Spleen (tissue), 11 donors: ENCODE results near the gene SPTBN1. TPM values are rescaled to one million over a fixed set of nuclear protein-coding genes. Genes with fewer than 3 reads are reported as not detected.

ENCODE experiments used
- DNase-seq: peaks from one replicate; pipeline ENCODE4 v3.0.0-alpha.2; 2020
- H3K27ac ChIP-seq, 8 donors: fragments of 200-600 bp; sonication (generic) in 7 of 8; 1 replicate in 4 of 8; 2 replicates in 4 of 8; pipeline versions ENCODE4 v1.5.0 to v1.8.0; 2016 to 2021; ENCODE audit warnings: inconsistent platforms in 4 of 8, mild to moderate bottlenecking in 4 of 8, moderate library complexity in 1 of 8
- H3K27me3 ChIP-seq, 7 donors: fragments of 200-600 bp; sonication (generic) in 6 of 7; replicated peaks in 1 of 7; 1 replicate in 4 of 7; 2 replicates in 3 of 7; pipeline versions ENCODE4 v1.5.0 to v1.8.0; 2016 to 2021; ENCODE audit warnings: inconsistent platforms in 3 of 7, mild to moderate bottlenecking in 1 of 7
- H3K36me3 ChIP-seq, 6 donors: fragments of 200-600 bp; sonication (generic) in 5 of 6; 1 replicate in 4 of 6; 2 replicates in 2 of 6; pipeline versions ENCODE4 v1.5.0 to v1.8.0; 2016 to 2021; ENCODE audit warnings: inconsistent platforms in 2 of 6
- H3K4me1 ChIP-seq, 6 donors: fragments of 200-600 bp; sonication (generic) in 5 of 6; 1 replicate in 3 of 6; 2 replicates in 3 of 6; pipeline versions ENCODE4 v1.5.0 to v1.8.0; 2016 to 2021; ENCODE audit warnings: inconsistent platforms in 3 of 6
- H3K4me3 ChIP-seq, 8 donors: fragments of 200-600 bp; sonication (generic) in 7 of 8; 1 replicate in 4 of 8; 2 replicates in 4 of 8; pipeline versions ENCODE4 v1.5.0 to v1.8.0; 2016 to 2021; ENCODE audit warnings: inconsistent platforms in 4 of 8, mild to moderate bottlenecking in 4 of 8, moderate library complexity in 2 of 8
- H3K9me3 ChIP-seq, 8 donors: fragments of 200-600 bp; sonication (generic) in 7 of 8; 1 replicate in 4 of 8; 2 replicates in 4 of 8; pipeline versions ENCODE4 v1.5.0 to v1.8.0; 2016 to 2021; ENCODE audit warnings: inconsistent platforms in 4 of 8
- POLR2A ChIP-seq, 3 donors: fragments of 450-650 bp; IDR thresholded peaks; one replicate each; pipeline ENCODE4 v1.5.1; 2017; ENCODE audit warnings: antibody characterized with exemption in 3 of 3, mild to moderate bottlenecking in 1 of 3
- POLR2AphosphoS5 ChIP-seq, 3 donors: sonication (generic); formaldehyde crosslinking; IDR thresholded peaks; one replicate each; pipeline ENCODE4 v1.5.1; 2017; ENCODE audit warnings: antibody characterized with exemption in 3 of 3
- WGBS, 5 donors: extraction: QIAGEN DNeasy Blood & Tissue Kit in 3 of 5; methylation state at CpG; one replicate each; pipeline versions ENCODE4 v1.1.5 to v1.1.7; 2013 to 2018; 5-methylcytosine and 5-hydroxymethylcytosine counted together
- intact Hi-C: fragments of 100-400 bp; cut with DNase I; formaldehyde crosslinking; loops from one replicate; pipeline ENCODE4 v1.15.0; 2023; ENCODE audit warnings: low total_unique reads
- polyA plus RNA-seq, 3 donors: library from polyadenylated mRNA; stranded (reverse); fragments of 200-250 nt; gene quantifications; one replicate each; pipeline ENCODE4 v1.2.1, GENCODE V29; 2013
- total RNA-seq, 7 donors: library from RNA; depleted of rRNA in 3 of 7; stranded (reverse); fragments of >200 nt in 3 of 7; fragmentation: NEBNext Ultra II Directional in 4 of 7; extraction: Animal tissue kit (Norgen Biotek cat#: 25700) in 4 of 7; gene quantifications; one replicate each; pipeline versions ENCODE4 v1.1.0 to v1.2.1, GENCODE V29; 2016 to 2021
- TF ChIP-seq, protein P1 (sequence below), 11 experiments: fragments of 200-600 bp in 7 of 11; fragments of 450-650 bp in 4 of 11; sonication (generic) in 4 of 11; IDR thresholded peaks in 8 of 11; conservative IDR thresholded peaks in 3 of 11; 1 replicate in 7 of 11; 2 replicates in 4 of 11; pipeline versions ENCODE4 v1.4.0 to v1.8.0; 2016 to 2021; ENCODE audit warnings: antibody characterized with exemption in 11 of 11, inconsistent platforms in 4 of 11, mild to moderate bottlenecking in 1 of 11
- donor health status: healthy with polysubstance abuse.
- donor health status: DM: no; HTN: no; CAD: no; lungs with moderate emphysema.
- donor health status: DM: no; HTN: no; CAD: no.
- donor health status: Bipolar disorder and iron deficiency.
- donor health status: healthy.
- donor health status: DM: no; HTN: no; CAD: no.
- donor health status: DM: yes; HTN: yes; CAD: no.

The SPTBN1 gene
- total and polyA plus RNA-seq, 10 donors, result 32.7 to 352 (median 269) TPM

DNA sequence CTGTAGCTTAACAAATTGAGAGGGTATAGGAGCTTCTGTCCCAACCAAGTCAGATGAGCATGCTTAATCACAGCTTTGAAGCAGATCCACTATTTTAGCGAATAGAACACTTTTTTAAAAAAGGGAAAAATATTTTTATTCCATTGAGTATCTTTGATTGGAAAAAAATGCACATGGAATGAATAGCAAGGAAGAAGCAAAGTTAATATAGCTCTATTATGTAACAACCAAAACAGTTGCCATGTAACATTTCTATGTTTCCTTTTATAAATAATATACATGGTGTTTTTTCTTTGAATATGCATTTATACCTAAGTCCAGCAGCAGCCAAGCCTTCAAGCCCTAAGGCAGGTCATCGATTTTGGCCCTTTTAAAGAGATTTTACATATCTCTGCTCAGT lies 21.4 kb upstream of the SPTBN1 start:
- peaks cover 0 to 30% (median 11%) of the 10 kb centered on the region in 6 donors for H3K4me1 ChIP-seq

DNA sequence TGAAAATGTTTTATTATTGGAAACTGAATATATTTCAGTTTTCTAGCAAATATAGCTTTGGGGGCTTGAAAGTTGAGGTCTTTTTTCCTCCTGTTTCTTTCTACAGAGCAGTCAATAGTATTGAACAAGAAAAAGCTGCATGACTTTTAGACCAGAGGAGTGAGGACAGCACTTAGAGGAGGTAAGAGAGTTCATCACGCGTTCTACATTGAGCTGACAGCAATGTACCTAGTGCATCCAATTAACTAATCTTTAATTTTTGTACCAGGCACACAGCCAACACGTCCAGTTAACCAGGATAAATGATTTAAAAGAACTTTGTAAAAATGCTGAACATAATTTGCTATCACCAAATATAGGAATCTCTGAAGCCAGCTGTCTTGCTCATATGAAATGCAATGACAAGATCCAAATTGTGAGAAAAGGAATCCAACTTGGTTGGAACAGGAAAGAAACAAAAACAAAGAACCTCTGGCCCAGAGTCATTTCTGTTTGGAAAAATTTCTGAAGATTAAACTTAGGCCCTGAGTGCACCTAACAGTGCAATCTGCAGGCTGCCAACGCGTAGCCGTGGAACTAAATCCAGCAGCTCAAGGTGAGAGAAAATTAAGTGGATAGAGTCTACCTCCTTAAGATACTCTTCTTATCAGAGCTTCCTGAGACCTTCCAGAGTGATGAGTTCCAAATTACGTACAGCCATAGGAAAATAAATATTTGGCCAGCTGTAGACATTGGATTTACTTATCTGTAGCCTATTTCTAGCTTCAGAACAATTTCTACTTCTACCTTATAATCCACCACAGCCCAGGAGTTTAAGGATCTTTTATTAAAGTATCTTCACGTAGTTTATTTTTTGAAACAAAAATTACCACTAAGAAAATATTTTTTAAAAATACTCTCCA lies 20.6 kb upstream of the SPTBN1 start:
- peak overlapping the region in 5 of 8 donors; percentile 26 to 57 (median 40) for H3K27ac ChIP-seq

More for the DNA sequence above, 21.4 kb upstream of the SPTBN1 start:
- H3K9me3 ChIP-seq, result no peaks in the 10 kb centered on the region
- TF ChIP-seq POLR2A (IDR thresholded peaks at IDR 0.05), result no peak
- no peak for TF ChIP-seq POLR2AphosphoS5 (IDR thresholded peaks at IDR 0.05)
- TF ChIP-seq, protein P1, sequence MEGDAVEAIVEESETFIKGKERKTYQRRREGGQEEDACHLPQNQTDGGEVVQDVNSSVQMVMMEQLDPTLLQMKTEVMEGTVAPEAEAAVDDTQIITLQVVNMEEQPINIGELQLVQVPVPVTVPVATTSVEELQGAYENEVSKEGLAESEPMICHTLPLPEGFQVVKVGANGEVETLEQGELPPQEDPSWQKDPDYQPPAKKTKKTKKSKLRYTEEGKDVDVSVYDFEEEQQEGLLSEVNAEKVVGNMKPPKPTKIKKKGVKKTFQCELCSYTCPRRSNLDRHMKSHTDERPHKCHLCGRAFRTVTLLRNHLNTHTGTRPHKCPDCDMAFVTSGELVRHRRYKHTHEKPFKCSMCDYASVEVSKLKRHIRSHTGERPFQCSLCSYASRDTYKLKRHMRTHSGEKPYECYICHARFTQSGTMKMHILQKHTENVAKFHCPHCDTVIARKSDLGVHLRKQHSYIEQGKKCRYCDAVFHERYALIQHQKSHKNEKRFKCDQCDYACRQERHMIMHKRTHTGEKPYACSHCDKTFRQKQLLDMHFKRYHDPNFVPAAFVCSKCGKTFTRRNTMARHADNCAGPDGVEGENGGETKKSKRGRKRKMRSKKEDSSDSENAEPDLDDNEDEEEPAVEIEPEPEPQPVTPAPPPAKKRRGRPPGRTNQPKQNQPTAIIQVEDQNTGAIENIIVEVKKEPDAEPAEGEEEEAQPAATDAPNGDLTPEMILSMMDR (IDR thresholded peaks at IDR 0.05 in 8 of 11, conservative IDR thresholded peaks at IDR 0.05 in 3 of 11), result no peak
- no peaks in the 10 kb centered on the region for H3K36me3 ChIP-seq
- WGBS, 5 donors, result 78 to 91% (median 85%) methylated on average over 2 of the region's 2 CpGs
- H3K4me3 ChIP-seq, result no peak overlapping the region
- DNase-seq, result no peak
- intact Hi-C loops, result no loop called here
- no peaks in the 10 kb centered on the region for H3K27me3 ChIP-seq
- H3K27ac ChIP-seq, result peak overlapping the region in 3 of 8 donors; percentile 6 to 57 (median 51)

DNA sequence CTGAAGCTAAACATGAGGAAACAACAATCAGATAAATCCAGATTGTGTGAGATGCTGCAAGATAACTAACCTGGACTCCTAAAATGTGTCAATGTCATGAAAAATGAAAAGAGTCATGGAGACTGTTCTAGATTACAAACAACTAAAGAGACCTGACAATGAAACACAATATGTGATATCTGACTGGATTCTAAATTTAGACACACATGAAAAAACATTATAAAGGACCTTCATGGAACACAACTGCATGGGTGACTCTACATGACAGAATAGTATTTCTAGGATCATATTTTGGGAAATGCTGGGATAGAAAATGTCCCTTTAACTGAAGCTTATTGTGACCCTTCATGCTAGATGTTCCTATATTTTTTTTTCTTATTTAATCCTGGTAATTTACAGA lies 18.5 kb upstream of the SPTBN1 start:
- Histone ChIP-seq H3K4me1 (peaks cover 0 to 14% (median under 1%) of the 10 kb centered on the region in 6 donors), H3K27ac (peak overlapping the region in 1 of 8 donors; percentile 22), H3K9me3 (no peaks in the 10 kb centered on the region), H3K36me3 (no peaks in the 10 kb centered on the region), H3K4me3 (no peak overlapping the region), H3K27me3 (no peaks in the 10 kb centered on the region)
- DNase-seq, result no peak
- TF ChIP-seq, protein P1 (IDR thresholded peaks at IDR 0.05 in 8 of 11, conservative IDR thresholded peaks at IDR 0.05 in 3 of 11), result no peak
- TF ChIP-seq POLR2A (IDR thresholded peaks at IDR 0.05), result no peak
- no peak for TF ChIP-seq POLR2AphosphoS5 (IDR thresholded peaks at IDR 0.05)
- intact Hi-C loops, result no loop called here

More for the DNA sequence above, 20.6 kb upstream of the SPTBN1 start:
- intact Hi-C loops, result no loop called here
- DNase-seq, result no peak
- Histone ChIP-seq H3K36me3 (no peaks in the 10 kb centered on the region), H3K9me3 (no peaks in the 10 kb centered on the region), H3K4me3 (no peak overlapping the region), H3K27me3 (no peaks in the 10 kb centered on the region), H3K4me1 (peaks cover 0 to 22% (median 7%) of the 10 kb centered on the region in 6 donors)
- TF ChIP-seq, protein P1 (IDR thresholded peaks at IDR 0.05 in 8 of 11, conservative IDR thresholded peaks at IDR 0.05 in 3 of 11), result no peak
- TF ChIP-seq POLR2A (IDR thresholded peaks at IDR 0.05) (no peak), POLR2AphosphoS5 (IDR thresholded peaks at IDR 0.05) (no peak)
- WGBS, 5 donors, result 76 to 93% (median 82%) methylated on average over 8 of the region's 8 CpGs

DNA sequence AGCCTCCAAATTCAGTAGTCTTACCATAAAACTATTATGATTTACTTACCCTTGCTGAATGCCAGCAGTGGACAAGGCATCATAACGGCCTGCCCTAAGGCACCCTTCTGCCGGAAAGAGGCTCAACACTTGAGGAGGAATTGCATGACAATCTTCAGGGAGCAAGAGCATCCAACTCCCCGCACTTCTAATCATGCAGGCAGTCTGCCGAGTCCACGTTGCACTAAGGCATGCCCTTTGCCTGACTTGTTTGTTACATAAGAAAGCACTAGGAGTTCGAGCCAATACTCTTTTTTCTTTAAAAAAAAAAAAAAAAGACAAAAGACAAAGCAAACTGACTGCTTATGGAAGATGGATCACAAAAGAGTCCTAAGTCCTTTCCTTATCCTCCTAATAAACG lies 17.9 kb upstream of the SPTBN1 start:
- TF ChIP-seq, protein P1 (IDR thresholded peaks at IDR 0.05 in 8 of 11, conservative IDR thresholded peaks at IDR 0.05 in 3 of 11), result no peak
- TF ChIP-seq POLR2A (IDR thresholded peaks at IDR 0.05) (no peak), POLR2AphosphoS5 (IDR thresholded peaks at IDR 0.05) (no peak)
- WGBS, 5 donors, result 78 to 83% (median 80%) methylated on average over 7 of the region's 7 CpGs
- no peak for DNase-seq
- H3K4me1 ChIP-seq, result peaks cover 0 to 14% (median 0%) of the 10 kb centered on the region in 6 donors
- intact Hi-C loops, result no loop called here
- no peaks in the 10 kb centered on the region for H3K9me3 ChIP-seq
- no peaks in the 10 kb centered on the region for H3K27me3 ChIP-seq
- no peak overlapping the region for H3K4me3 ChIP-seq
- H3K27ac ChIP-seq, result peak overlapping the region in 2 of 8 donors; percentile 14 to 22
- H3K36me3 ChIP-seq, result no peaks in the 10 kb centered on the region
